ENCODE measurements around the gene TMEM219.

- TF ChIP-seq CTCF (conservative IDR thresholded peaks at IDR 0.05; ENCODE audit: low read depth, low read length) (no peak), EZH2 (IDR thresholded peaks at IDR 0.05; ENCODE audit: borderline replicate concordance, low read depth, low read length, poor library complexity, severe bottlenecking) (no peak)
Measured at GRCh38 chr16:29926711-29927052, 35.2 kb upstream of the TMEM219 start.
